Choroid plexus epithelial cell (primary cell): Measurements from ENCODE around the gene ELL2.

Experiments
- DNase-seq: peaks from one replicate; pipeline ENCODE4 v3.0.0-alpha.2; 2010; ENCODE audit warnings: low read depth
- H3K4me3 ChIP-seq: 2 replicates; pipeline ENCODE4 v1.5.1; 2011; ENCODE audit warnings: low read depth, mild to moderate bottlenecking, control low read depth, low read length, moderate library complexity
- TF ChIP-seq, protein P1 (sequence below): conservative IDR thresholded peaks from 2 replicates; pipeline ENCODE4 v1.5.1; 2011; ENCODE audit warnings: low read depth, mild to moderate bottlenecking, control low read depth, inconsistent platforms, low read length, moderate library complexity

Gene ELL2

DNA sequence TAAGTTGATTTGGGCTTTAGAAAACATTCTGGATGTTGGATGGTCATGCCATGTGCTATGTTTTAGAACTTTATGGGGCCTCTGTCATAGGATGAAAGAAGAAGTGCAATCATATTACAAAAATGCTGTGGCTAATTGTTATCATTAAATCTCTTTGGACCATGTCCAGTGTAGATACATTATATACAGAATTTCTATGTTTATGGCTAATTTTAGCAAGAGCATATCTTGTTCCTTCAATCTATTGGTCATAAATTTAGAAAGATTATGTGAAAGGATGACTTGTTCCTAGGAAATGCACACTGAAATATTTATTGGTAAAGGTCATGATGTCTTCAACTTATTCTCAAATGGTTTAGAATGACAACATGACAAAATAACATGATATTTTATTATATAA is 42.4 kb upstream of the ELL2 start:
- no peak overlapping the region for H3K4me3 ChIP-seq
- no peak for DNase-seq
- TF ChIP-seq, protein P1, sequence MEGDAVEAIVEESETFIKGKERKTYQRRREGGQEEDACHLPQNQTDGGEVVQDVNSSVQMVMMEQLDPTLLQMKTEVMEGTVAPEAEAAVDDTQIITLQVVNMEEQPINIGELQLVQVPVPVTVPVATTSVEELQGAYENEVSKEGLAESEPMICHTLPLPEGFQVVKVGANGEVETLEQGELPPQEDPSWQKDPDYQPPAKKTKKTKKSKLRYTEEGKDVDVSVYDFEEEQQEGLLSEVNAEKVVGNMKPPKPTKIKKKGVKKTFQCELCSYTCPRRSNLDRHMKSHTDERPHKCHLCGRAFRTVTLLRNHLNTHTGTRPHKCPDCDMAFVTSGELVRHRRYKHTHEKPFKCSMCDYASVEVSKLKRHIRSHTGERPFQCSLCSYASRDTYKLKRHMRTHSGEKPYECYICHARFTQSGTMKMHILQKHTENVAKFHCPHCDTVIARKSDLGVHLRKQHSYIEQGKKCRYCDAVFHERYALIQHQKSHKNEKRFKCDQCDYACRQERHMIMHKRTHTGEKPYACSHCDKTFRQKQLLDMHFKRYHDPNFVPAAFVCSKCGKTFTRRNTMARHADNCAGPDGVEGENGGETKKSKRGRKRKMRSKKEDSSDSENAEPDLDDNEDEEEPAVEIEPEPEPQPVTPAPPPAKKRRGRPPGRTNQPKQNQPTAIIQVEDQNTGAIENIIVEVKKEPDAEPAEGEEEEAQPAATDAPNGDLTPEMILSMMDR = no peak

DNA sequence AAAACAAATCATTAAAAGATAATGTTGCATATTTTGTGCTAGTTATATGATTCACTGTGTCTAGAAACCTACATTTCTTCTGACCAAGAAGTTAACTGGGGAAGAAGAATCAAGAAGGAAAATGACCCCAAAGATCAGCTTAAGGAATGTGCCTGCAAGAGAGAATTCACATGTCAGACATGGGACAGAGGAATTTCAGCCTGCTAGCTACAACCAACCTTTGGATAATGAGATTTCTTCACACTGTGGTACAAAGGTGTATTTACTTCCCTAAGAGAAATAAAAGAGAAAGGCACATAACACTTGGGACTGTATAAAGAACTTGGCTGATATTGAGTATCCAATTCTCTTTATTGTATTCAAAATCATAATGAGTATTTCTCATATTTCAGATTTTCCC is 39.6 kb upstream of the ELL2 start:
- peak; percentile 80 for DNase-seq
- TF ChIP-seq, protein P1 = no peak
- no peak overlapping the region for H3K4me3 ChIP-seq

DNA sequence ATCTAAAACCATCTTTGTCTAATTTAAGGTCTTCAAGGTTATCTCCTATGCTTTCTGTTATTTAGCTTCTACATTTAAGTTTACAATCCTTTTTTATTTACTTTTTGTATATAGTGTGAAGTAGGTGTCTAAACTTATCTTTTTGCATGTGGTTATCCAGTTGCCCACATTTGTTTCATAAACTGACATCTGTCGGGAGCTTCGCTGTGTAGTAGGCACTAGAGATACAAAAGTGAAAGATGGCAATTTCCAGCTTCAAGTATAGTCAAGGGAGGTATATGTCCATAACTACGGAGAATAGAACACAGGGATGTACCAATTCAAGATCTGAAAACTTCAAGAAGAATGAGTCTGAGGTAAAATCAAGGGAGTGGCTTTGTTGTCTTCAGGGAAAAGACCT is 38.7 kb upstream of the ELL2 start:
- DNase-seq = no peak
- TF ChIP-seq, protein P1 = no peak
- no peak overlapping the region for H3K4me3 ChIP-seq

DNA sequence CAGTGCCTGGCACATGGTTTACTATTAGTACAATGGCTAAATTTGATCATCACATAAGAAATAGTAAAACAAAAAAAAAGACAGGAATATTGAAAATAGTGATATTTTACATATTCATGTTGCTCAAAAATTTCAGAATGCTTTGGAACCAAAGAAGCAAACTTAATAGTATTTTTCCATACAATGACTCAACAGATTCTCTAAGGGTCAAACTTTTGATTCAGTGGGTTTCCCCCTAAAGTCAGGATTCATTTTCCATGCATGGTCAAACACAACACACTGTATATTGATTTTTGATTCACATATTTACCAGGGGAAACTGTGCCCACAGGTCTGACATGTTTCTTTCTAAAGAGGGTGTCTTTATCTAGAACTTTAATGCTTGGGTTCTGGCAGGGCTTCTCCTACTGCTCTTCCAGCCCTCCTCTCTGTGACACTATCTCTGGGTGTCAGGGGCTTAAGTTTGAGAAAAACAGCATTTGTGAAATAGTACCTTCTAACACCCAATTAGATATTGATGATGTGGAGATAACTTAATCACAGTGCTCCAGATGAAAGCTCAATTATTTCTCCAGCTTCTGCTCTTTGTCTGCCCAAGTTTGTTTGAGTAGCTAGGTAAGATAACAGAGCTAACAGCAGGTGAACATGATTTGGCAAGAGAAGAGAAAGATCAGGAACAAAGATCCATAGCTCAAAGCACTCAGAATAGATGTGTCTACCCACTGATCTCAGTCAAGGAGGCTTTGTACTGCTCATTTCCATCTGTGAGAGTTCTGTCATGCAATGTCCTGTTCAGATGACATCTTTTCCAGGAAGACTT is 35.5 kb upstream of the ELL2 start:
- TF ChIP-seq, protein P1 = no peak
- H3K4me3 ChIP-seq = no peak overlapping the region
- no peak for DNase-seq

DNA sequence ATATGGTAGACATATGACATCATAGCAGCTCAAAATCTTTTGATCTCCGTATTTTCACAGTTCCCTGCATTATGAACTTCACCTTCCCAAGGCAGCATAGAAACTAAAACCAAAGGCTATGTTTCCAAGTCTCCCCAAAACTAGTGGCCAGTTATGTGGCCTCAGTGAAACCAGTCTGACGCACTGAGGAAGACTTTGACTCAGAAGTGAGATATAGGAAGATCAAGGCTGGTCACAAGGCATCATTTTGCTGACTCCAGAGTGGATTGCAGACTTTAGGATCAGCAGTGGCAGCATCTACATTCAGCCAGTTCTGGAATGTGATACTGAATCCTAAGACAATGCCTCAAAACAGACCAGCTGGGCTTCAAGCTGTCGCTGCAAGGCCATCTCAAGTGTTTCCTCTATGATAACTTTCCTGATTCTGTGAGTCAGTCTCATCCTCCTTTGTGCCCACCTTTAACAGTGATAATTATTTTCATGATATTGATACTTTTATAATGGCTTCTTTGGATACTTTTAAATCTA is 34.4 kb upstream of the ELL2 start:
- no peak for DNase-seq
- TF ChIP-seq, protein P1 = no peak
- no peak overlapping the region for H3K4me3 ChIP-seq

DNA sequence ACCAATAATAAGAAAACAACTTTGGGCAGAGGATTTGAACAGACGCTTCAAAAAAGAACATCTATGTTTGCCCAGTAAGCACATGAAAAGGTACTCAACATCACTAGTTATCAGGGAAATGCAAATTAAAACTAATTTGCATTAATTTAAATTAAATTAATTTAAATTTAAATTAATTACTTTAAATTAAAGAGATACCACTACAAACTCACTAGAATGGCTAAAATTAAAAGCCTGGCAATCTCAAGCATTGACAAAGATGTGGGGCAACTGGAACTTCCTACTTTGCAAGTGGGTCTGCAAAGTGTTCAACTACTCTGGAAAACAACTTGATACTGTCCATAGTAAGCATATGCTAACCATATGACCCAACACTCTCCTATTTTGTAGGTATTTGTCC is 32.1 kb upstream of the ELL2 start:
- no peak for DNase-seq
- no peak overlapping the region for H3K4me3 ChIP-seq
- TF ChIP-seq, protein P1 = no peak

DNA sequence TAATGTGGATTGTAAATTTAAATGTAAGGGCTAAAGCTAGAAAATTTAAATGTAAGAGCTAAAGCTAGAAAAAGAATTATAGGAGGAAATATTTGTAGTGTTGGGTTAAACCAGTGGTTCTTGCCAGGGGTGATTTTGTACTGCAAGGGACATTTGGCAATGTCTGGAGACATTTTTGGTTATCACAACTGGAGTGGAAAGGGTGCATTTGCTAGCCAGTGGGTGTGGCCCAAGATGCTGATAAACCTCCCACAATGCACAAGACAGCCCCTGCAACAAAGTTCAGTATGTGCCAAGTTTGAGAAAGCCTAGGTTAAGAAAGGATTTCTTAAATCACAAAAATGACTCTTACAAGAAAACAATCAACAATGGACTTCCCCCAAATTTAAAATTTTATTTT is 31.6 kb upstream of the ELL2 start:
- TF ChIP-seq, protein P1 = no peak
- H3K4me3 ChIP-seq = no peak overlapping the region

More for the DNA sequence above, 31.6 kb upstream of the ELL2 start:
- no peak for DNase-seq
